Stimulated activated CD8-positive, alpha-beta memory T cell treated with anti-CD3 and anti-CD28 coated beads, Interleukin-2, amount 100 ng/mL, for 48 hours (primary cell): Measurements from ENCODE around the gene FBXO17.
"Not testable (repeated sequence)": the region's sequence is repeated elsewhere in the genome, so short reads cannot be mapped to it uniquely, and the experiment has no call there.

Source experiments
- DNase-seq, 2 donors: peaks; one replicate each; pipeline ENCODE4 v3.0.0-alpha.2; 2020; ENCODE audit warnings: low read depth in 2 of 2

FBXO17 gene

DNA sequence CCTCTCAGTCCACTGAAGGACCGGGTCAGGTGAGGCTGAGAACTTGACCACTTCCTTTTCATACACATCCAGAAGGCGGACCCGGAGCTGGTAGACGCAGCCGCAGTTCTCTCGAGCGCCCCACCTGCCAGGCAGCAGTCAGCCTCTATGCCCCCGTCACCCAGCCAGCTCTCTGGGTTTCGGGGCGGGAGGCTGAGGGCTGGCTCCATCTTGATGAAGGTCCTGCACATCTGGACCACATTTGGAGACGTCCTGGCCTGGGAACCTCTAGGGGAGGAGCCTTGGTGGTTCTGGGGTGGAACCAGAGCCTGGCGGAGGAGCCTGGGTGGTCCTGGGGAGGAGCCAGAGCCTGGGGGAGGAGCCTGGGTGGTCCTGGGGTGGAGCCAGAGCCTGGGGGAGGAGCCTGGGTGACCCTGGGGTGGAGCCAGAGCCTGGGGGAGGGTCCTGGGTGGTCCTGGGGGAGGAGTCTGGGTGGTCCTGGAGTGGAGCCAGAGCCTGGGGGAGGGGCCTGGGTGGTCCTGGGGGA is 30.5 kb downstream of the FBXO17 start:
- no peak for DNase-seq

DNA sequence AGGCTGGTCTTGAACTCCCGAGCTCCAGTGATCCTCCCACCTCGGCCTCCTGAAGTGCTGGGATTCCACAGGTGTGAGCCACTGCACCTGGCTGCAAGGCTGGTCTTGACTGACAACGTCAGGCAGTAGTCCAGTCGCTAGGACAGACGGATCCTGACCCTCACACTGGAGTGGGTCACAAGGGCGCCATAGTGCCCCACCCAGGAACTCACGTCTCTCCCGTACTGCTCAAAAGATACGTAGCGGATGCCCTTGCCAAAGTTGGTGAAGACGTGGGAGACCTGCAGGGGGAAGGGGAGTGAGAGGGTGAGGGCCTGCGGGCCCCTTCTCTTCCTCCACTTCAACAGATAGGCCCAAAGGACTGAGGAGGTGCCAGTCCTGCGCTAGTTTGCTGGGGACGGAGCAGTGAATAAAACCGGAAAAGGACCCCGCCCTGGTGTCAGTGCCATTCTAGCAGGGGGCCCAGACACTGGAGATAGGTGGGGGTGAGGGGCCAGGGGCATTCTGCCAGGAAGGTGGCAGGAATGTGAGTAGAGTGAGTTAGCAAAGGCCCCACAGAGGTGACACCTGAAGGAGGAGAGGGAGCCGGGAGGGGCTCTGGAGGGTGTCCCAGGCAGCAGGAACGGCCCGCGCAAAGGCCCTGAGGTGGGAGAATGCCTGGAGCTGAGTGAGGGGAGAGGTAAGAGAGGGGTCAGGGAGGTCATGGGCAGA is 32.9 kb downstream of the FBXO17 start:
- DNase-seq: no peak

DNA sequence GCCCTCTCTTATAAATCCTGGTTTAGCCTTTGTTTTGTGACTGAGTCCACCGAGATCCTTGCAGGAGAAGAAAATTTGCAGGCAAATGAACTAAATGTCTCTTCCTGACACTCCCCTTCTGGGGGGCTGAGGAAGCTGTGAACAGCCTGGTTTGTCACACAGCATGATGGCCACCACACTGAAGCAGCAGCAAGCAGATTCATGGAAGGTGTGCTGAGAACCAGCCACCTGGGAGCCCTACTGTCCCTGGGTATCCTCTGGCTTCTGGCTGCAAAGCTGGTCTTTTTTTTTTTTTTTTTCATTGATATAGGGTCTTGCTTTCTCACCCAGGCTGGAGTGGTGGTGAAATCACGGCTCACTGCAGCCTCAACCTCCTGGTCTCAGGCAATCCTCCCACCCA is 33.6 kb downstream of the FBXO17 start:
- DNase-seq: no peak

DNA sequence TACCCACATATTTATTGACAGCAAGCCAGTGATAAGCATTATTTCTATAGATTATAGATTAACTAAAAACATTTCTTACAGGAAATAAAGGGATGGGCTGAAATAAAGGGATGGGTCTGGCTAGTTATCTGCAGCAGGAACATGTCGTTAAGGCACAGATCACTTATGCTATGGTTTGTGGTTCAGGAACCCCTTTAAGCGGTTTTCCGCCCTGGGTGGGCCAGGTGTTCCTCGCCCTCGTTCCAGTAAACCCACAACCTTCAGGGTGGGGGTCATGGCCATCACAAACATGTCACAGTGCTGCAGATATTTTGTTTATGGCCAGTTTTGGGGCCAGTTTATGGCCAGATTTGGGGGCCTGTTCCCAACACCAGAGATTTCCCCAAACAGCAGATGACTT is 34.1 kb downstream of the FBXO17 start:
- DNase-seq: not testable (repeated sequence)

DNA sequence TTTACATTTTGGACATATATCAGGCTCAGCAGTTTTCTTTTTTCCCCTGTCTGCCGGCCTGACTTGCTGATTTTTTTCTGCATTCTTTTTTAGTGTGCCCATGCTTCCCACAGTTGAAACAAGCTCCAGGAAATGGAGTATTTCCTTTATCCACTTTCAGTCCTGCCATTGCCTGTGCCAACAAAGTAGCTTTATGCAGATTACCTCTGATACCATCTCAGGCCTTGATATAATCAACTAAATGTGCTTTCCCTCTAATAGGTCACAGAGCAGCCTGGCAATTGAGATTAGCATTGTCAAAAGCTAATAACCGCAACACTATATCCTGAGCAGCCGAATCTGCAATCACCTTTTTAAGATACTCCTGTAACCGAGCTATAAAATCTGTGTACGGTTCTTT is 35.6 kb downstream of the FBXO17 start:
- no peak for DNase-seq

DNA sequence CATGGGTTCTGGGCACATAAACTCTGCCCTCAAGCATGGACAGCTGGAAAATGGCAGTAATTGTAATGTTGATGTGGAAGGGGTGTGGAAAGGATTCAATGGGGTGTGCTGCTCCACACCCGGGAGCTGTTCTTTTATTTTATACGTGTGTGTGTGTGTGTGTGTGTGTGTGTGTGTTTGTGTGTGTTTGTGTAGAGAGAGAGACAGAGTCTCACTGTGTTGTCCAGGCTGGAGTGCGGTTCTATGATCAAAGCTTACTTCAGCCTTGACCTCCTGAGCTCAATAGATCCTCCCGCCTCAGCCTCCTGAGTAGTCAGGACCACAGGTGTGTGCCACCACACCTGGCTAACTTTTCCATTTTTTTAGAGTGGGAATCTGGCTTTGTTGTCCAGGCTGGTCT is 42.0 kb downstream of the FBXO17 start:
- no peak for DNase-seq

DNA sequence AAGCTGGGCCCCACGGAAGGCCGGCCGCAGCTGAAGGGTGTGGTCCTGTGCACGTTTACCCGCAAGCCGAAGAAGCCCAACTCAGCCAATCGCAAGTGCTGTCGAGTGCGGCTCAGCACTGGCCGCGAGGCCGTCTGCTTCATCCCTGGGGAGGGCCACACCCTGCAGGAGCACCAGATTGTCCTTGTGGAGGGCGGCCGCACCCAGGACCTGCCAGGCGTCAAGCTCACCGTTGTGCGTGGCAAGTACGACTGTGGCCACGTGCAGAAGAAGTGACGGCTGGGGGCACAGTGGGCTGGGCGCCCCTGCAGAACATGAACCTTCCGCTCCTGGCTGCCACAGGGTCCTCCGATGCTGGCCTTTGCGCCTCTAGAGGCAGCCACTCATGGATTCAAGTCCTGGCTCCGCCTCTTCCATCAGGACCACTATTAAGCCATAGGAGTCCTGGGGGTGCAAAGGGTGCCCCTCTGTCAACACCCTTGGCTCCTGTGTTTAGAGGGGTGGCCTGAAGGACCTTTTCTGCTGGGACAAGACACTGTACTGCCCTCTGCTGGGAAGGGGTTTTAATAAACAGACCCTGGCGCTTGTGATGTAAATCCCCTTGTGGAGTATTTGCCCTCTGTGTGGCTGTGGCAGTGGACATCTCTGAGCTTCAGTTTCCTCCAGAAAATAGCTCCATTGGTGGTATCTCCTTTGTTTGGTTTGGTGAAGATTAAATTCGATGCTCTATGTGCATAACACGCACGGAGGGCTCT is 42.9 kb downstream of the FBXO17 start:
- no peak for DNase-seq

DNA sequence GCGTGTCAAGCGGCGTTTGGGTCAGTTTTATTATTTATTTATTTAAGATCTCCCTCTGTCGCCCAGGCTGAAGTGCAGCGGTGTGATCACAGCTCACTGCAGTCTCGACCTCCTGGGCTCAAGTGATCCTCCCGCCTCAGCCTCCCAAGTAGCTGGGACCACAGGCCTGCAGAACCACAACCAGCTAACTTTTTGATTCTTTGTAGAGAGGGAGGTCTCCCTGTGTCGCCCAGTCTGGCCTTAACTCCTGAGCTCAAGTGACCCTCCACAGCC is 44.1 kb downstream of the FBXO17 start:
- DNase-seq: no peak

DNA sequence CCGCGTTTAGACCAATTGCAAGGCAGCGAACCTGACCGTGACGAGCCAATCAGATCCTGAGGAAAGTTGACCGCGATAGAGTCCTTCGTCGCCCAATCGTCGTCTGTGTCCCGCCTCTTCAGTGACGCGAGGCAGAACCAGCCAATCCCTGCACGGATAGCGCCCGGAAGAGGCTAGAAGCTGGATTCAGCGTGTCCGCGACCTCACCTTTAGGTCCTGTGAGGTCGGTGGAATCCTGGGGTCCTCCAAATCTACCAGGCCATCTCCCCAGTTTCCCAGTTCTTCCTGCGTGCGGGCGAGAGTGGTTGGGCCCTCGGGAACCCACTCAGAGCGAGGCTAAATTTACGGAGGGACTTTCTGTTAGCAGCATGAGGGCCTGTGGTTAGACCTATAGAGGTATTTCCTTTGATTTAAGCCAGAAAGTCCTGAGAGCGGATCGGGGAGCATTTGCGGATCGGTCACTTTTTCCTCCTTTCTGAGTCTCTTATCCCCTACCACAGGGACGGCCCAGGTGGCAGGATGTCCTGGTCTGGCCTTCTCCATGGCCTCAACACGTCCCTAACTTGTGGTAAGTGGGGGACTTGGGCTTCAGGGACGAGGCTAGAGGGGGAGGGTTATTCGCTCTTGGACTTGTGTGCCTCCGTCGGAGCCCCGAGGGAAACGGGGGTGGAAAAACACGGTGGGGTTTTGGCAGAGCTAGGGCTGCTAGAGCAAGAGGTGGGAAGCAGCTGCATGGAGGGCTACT is 44.6 kb downstream of the FBXO17 start, which contains the start of gene MRPS12:
TSS of gene MRPS12 (plus strand) at position 169 of the 745 bp plus-strand sequence. CDS start at position 520, 351 bp downstream.
- peak; percentile 93 to 96 for DNase-seq

DNA sequence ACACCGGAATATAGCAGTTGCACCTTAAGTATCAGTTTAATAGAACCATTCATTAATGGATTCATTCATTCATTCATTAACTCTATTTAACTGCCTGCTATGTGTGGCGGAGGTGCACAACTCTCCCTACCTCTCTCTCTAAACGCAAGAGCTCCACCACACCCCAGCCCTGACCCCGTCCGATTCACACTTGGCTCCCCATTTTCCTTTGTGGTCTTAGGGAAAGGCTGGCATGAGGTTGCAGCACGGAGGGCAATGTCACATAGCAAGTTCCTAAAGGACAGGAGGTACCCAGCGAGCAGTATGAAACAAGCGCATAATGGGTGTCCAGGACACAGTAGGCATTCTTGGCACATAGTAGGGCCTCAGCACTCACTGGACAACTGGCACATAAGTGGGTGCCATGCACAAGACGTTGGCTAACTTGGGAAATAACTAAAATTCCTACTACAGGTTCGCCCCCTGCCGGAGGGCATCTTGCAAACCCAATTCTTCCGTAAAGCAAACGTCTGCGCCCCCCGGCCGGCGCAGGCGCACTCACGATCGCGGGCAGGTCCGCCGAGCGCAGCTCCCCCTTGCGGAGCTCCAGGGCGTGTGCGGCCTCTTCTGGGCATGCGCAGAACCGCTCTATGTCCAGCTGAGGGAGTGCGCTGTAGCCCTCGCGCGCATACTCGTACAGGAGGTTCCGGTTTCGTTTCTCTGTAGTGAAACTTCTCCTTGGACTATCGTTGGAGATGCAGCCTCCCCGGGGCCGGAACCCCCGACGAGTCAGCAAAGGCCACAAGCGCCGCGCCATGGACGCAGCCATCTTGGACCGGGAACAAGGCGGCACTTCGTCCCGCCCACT is 45.4 kb downstream of the FBXO17 start, which contains the start of gene SARS2:
TSS of gene SARS2 (minus strand) at position 835 of the 847 bp plus-strand sequence. CDS start at position 808, 27 bp downstream.
- DNase-seq: peak; percentile 80 to 84

DNA sequence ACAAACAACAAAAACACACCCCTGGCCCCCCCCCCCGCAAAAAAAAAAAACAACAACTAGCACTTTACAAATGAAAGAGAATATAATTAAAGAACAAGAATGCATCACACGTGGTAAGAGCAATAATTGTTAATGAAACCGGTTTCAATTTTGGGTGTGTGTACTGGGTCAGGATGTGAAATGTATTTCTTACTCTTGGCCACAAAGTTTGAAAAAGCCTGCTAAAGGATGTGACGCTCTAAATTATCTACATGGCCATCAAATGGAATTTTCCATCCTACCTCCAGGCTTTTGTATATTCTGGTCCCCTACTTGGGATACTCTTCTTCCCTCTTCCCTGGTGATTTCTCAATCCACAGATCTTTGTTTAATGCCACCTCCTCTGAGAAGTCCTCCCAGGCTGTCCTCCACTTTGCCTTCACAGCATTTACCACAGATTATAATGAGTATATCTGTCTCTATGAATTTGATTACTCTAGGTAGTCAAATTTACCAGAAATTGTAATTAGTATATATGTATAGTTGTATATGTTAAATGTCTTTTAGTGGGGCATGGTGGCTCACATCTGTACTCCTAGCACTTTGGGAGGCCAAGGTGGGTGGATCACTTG is 47.0 kb downstream of the FBXO17 start:
- no peak for DNase-seq

DNA sequence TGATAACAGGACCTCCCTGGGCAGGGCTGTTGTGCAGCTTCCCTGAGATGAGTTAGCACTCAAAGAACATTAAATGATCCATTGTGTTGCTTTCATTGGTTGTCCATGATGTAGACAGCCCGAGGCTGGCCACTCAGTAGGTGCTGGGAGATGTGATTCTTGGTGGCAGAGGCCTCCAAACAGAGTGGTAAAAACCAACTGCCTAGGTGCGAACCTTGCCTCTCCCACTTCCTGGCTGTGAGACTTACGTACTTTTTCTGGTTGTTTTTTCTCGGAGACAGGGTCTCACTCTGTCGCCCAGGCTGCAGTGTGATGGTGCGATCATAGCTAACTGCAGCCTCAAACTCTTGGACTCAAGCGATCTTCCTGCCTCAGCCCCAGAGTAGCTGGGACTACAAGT is 51.2 kb downstream of the FBXO17 start:
- no peak for DNase-seq

DNA sequence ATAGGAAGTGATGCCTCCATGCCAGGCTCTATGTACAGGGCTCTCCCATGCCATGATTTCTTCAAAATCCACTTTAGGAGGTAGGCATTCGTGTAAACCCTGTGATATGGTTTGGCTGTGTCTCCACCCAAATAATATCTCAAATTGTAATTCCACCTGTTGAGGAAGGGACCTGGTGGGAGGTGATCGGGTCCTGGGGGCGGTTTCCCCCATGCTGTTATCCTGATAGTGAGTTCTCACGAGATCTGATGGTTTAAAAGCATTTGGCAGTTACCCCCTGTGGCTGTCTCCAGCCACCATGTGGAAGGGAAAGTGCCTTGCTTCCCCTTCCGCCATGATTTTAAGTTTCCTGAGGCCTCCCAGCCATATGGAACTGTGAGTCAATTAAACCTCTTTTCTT is 53.1 kb downstream of the FBXO17 start:
- no peak for DNase-seq

DNA sequence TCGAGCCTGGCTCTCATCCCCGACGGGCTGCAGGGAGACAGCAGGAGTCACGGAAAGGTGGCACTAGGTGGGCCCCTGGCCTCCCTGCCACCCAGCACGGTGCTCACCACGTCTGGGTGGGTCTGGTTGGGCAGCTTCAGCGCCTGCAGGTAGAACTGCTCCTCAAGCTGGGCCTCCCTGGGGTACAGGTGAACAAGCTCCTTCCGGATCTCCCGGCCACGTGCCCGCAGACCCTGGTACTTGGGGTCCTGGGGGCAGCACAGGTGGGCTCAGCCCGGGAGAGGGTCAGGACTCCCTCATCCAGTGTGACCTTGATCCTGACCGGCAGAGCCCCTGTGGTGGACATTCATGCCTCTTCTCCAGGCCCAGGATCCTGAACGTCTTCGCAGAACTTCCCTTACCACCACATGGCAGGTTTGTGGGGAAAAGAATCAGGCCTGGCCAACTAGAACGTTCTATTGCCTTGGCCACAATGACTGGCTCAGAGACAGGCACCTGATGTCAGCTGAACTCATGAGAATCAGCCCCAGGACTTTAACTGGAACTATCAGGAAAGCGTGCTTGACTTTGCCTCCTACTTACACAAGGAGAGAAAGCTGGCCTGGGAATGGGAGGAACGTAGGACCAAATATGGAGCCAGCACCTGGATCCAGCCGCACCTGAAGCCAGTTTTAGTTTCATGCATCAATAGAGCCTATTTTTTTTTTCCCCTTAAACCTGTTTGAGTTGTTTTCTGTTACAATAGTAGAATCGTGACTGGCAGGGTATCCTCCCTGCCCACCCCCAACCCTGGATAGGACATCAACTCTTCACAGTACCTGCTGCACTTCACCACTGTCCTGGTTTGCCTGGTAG is 53.9 kb downstream of the FBXO17 start:
- DNase-seq: no peak

DNA sequence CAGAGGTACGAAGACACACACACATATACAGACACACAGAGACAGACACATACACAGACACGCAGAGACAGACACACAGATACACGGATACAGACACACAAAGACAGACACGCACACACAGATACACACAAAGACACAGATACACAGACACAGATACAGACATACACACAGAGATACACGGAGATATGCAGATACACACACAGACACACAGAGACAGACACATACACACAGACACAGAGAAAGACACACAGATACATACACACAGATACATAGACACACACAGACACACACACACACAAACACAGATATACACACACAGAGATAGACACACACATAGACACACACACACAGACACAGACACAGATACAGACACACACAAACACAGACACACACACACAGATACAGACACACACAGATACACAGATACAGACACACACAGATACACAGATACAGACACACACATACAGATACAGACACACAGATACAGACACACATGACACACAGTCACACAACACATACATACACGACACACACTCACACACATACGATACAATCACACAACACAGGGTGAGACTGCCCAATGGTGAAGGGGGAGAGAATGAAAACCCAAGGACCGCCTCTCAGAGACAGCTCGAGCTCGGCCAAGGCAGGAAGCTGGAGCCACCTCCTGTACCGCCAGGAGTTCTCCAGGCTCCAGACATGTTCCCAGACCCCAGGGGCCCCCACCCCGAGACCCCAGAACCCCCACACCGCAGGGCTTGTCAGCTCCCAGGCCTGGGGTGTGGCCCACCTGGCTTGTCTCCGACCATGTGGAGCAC is 54.7 kb downstream of the FBXO17 start:
- DNase-seq: no peak

DNA sequence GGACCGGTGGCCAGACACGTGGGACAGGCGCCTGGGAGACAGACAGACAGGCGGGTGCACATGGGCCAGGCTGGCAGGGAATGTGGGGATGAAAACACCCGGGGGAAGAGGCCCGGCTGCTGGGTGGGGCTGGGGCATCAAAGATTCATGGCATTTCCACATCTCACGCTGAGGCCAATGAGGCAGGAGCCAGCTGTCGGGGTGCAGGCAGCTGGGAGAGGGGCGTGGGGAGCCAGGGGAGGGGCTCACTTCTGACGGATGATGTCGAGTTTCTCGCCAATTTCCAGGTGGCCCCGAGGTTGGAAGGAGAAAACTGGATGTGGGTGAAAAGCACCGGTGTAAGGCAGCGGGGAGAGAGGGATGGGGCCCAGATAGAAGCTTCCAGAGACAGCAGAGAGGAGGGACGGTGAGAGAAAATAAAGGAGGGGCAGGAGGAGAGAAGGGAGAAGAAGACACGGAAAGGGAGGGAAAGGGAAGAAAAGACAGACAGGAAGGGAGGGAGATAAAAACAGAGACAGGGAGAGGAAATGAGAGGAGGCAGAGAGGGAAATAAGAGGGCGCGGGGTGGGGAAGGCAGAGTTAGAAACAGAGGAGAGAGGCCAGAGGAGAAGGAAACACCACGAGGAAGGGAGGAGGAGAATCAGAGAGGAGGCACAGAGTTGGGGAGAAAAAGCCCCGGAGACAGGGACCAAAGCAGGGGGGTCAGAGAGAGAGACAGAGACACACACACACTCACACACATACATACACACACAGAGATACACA is 55.5 kb downstream of the FBXO17 start:
- DNase-seq: no peak

DNA sequence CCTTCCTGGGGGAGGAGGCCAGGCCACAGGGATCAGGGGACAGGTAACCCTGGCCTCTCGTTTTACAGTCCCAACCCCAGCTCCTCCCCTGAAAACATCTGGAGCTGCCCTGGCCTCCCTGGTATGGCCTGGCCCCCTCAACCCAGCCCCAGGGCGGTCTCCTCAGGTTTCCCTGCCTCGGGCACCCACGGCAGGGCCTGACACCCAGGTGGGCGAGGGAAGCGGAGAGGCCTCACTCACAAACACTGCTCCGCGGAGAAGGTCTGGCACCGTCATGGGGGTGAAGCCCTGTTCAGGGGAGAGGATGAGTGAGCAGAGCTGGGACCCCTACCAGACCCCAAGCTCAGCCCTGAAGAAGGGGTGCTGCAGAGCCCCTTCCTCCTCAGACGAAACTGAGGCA is 57.0 kb downstream of the FBXO17 start:
- no peak for DNase-seq

DNA sequence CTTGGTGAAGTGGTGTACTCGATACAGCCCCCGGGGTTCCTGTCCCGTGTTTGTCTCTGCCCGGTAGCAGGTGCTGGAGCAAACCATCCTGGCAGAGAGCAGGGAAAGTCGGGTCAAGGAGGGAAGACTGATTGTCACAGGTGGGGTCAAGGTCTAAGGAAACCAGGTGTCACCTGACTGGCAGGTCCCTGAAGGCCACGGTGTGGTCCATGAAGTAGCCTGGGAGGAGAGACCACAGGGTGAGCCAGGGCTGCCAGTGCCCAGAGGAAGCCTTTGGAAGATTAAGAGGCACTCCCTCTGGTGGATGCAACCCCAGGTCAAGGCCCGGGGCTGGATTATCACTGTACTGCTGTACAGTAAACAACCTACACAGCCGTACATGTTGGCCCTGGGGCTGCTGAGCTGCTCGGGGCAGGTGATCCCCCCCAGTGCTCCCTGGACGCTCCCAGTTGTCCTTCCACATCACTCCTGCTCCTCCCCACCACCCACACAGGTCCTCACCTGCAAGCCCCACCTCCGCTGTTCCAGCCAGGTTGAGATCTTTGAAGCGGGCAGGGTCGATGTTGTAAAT is 57.5 kb downstream of the FBXO17 start:
- no peak for DNase-seq
